ENCODE results near the gene GPC4. TPM values are rescaled to one million over a fixed set of nuclear protein-coding genes. Genes with fewer than 3 reads are reported as not detected.

GPC4 gene
- total RNA-seq, 1 donor from 2014 or later = 32.8 TPM

- Mint-ChIP-seq H3K27me3 (ENCODE audit: unreplicated experiment) (peaks cover 1% of the 10 kb centered on the region), H3K9me3 (ENCODE audit: unreplicated experiment) (peaks cover 2% of the 10 kb centered on the region), H3K4me1 (ENCODE audit: low read depth, unreplicated experiment) (peaks cover 22% of the 10 kb centered on the region), H3K36me3 (ENCODE audit: unreplicated experiment) (no peaks in the 10 kb centered on the region), H3K4me3 (ENCODE audit: unreplicated experiment) (peak overlapping the region; percentile 71), H3K27ac (ENCODE audit: unreplicated experiment) (peak overlapping the region; percentile 96)
- peak; percentile 36 for DNase-seq
- TF ChIP-seq CTCF (IDR thresholded peaks at IDR 0.05; ENCODE audit: partially characterized antibody, unreplicated experiment) = no peak
These were observed 24.6 kb downstream of the GPC4 start for GRCh38 chrX:133390676-133391075.

- no peak for DNase-seq
- Mint-ChIP-seq H3K4me3 (ENCODE audit: unreplicated experiment) (no peak overlapping the region), H3K36me3 (ENCODE audit: unreplicated experiment) (no peaks in the 10 kb centered on the region), H3K27ac (ENCODE audit: unreplicated experiment) (peak overlapping the region; percentile 96), H3K9me3 (ENCODE audit: unreplicated experiment) (peaks cover 2% of the 10 kb centered on the region), H3K27me3 (ENCODE audit: unreplicated experiment) (peaks cover 1% of the 10 kb centered on the region), H3K4me1 (ENCODE audit: low read depth, unreplicated experiment) (peaks cover 24% of the 10 kb centered on the region)
- no peak for TF ChIP-seq CTCF (IDR thresholded peaks at IDR 0.05; ENCODE audit: partially characterized antibody, unreplicated experiment)
These were observed 25.3 kb downstream of the GPC4 start for GRCh38 chrX:133389975-133390374.

- Mint-ChIP-seq H3K27ac (ENCODE audit: unreplicated experiment) (no peak overlapping the region), H3K9me3 (ENCODE audit: unreplicated experiment) (no peaks in the 10 kb centered on the region), H3K36me3 (ENCODE audit: unreplicated experiment) (no peaks in the 10 kb centered on the region), H3K27me3 (ENCODE audit: unreplicated experiment) (no peaks in the 10 kb centered on the region), H3K4me3 (ENCODE audit: unreplicated experiment) (no peak overlapping the region), H3K4me1 (ENCODE audit: low read depth, unreplicated experiment) (peaks cover 5% of the 10 kb centered on the region)
- no peak for DNase-seq
- TF ChIP-seq CTCF (IDR thresholded peaks at IDR 0.05; ENCODE audit: partially characterized antibody, unreplicated experiment) = no peak
These were observed 30.8 kb downstream of the GPC4 start for GRCh38 chrX:133384454-133384853.

- Mint-ChIP-seq H3K27ac (ENCODE audit: unreplicated experiment) (no peak overlapping the region), H3K4me3 (ENCODE audit: unreplicated experiment) (no peak overlapping the region), H3K36me3 (ENCODE audit: unreplicated experiment) (no peaks in the 10 kb centered on the region), H3K27me3 (ENCODE audit: unreplicated experiment) (no peaks in the 10 kb centered on the region), H3K4me1 (ENCODE audit: low read depth, unreplicated experiment) (peaks cover 6% of the 10 kb centered on the region), H3K9me3 (ENCODE audit: unreplicated experiment) (no peaks in the 10 kb centered on the region)
- DNase-seq = no peak
- TF ChIP-seq CTCF (IDR thresholded peaks at IDR 0.05; ENCODE audit: partially characterized antibody, unreplicated experiment) = no peak
These were observed 34.3 kb downstream of the GPC4 start for GRCh38 chrX:133380711-133381619.

- DNase-seq = no peak
- Mint-ChIP-seq H3K9me3 (ENCODE audit: unreplicated experiment) (no peaks in the 10 kb centered on the region), H3K4me3 (ENCODE audit: unreplicated experiment) (no peak overlapping the region), H3K27me3 (ENCODE audit: unreplicated experiment) (no peaks in the 10 kb centered on the region), H3K36me3 (ENCODE audit: unreplicated experiment) (no peaks in the 10 kb centered on the region), H3K27ac (ENCODE audit: unreplicated experiment) (no peak overlapping the region), H3K4me1 (ENCODE audit: low read depth, unreplicated experiment) (peaks cover 8% of the 10 kb centered on the region)
- no peak for TF ChIP-seq CTCF (IDR thresholded peaks at IDR 0.05; ENCODE audit: partially characterized antibody, unreplicated experiment)
These were observed 38.9 kb downstream of the GPC4 start for GRCh38 chrX:133376422-133376821.
